ENCODE results near the gene MAGEB3.

The MAGEB3 gene

DNA sequence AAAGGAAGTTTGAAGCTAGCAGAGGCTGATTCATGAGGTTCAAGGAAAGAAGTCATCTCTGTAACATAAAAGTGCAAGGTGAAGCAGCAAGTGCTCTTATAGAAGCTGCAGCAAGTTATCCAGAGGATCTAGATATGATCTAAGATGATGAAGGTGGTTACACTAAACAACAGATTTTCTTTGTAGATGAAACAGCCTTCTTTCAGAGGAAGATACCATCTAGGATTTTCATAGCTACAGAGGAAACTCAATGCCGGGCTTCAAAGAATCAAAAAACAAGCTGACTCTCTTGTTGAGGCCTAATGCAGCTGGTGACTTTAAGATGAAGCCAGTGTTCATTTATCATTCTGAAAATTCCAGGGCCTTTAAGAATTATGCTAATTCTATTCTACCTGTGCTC is 50.0 kb downstream of the MAGEB3 start:
- DNase-seq (ENCODE audit: low read depth in 2 of 2) = no peak

DNA sequence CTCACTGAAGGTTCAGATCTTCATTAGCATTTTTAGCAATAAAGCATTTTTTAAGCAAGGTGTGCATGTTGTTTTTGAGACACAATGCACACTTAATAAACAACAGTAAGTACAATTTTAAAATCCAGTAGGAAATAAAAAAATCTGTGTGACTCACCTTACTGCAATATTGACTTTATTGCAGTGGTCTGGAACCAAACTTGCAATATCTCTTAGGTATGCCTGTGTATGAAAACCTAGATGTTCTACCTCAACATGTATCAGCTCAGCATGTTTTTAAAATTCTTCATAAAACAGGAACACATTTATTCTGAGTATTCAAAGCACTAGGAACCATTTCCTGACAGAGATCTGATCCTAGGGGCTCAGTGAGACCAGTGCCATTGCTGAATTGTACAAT is 52.1 kb downstream of the MAGEB3 start:
- no peak for DNase-seq (ENCODE audit: low read depth in 2 of 2)

DNA sequence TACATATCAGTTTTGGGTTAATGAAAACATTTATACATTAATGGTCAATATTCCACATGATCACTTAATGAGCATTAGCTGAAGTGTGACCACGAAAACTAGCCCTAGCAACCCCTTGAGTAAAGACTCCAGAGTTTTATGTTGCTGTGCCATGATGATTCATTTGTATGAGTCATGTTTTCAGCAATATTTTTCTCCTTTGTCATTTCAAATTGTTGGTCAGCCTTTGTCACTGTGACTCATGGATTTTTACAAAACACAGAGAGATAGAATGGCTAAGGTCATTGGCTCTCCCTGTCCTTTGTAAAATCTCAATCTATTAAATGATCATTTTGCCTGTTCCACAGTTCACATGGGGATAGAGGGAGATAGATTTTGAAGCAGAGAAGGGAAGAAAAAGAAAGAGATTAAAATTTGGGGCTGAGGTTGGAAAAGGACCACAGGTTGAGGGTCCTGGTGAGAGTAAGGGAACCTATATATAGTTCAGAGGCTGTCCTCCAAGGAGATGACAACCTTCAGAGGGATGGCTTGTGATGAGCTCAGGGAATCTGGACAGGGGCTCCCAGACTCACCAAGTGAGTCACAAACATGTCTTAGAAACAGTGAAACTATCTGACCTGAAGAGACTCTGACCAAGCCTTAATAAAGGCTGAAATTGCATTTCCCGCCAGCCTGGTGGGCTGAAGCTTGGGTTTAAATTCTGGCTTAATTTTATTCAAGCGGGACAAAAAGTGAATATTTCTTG is 53.2 kb downstream of the MAGEB3 start:
- no peak for DNase-seq (ENCODE audit: low read depth in 2 of 2)
